Stimulated activated CD8-positive, alpha-beta memory T cell treated with anti-CD3 and anti-CD28 coated beads, Interleukin-15, amount 100 ng/mL, for 4 hours (primary cell): ENCODE data around the gene ZMIZ1.
"Not testable (repeated sequence)": the region's sequence is repeated elsewhere in the genome, so short reads cannot be mapped to it uniquely, and the experiment has no call there.

Source experiments
- DNase-seq, 2 donors: peaks; one replicate each; pipeline ENCODE4 v3.0.0-alpha.2; 2020; ENCODE audit warnings: low read depth in 2 of 2

The ZMIZ1 gene

GRCh38 chr10:79324032-79324695, 255.4 kb downstream of the ZMIZ1 start:
- DNase-seq, result no peak

GRCh38 chr10:79326361-79327089, 257.8 kb downstream of the ZMIZ1 start:
- DNase-seq, result no peak

- DNase-seq, result no peak
These were observed 258.3 kb downstream of the ZMIZ1 start for GRCh38 chr10:79327090-79327457.

GRCh38 chr10:79328147-79328701, 259.5 kb downstream of the ZMIZ1 start:
- no peak for DNase-seq

- DNase-seq, result no peak
These were observed 260.2 kb downstream of the ZMIZ1 start for GRCh38 chr10:79328737-79329504.

- no peak for DNase-seq
These were observed 260.8 kb downstream of the ZMIZ1 start for GRCh38 chr10:79329529-79329928.

DNA sequence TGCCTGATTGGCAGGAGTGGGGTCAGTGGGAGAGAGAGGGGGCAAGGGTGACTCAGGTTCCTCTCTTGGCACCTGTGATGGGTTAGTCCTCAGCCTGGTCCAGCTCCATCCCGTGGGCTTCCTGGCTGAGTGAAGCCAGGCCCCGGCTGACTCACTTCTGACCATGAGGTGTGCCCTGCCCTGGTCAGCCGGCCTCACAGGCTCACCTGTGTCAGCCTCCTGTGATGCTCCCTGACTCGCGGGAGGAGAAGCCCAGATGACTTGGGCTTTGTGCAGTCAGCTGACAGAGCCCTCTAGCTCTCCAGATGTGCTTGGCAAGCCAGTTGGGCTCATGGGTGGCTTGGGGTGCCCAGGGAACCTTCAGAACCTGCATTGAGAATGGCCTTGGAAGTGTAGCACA, 262.5 kb downstream of the ZMIZ1 start:
- DNase-seq, result no peak

- DNase-seq, result peak; percentile 51 to 68
These were observed 262.9 kb downstream of the ZMIZ1 start for GRCh38 chr10:79331709-79332108.

DNA sequence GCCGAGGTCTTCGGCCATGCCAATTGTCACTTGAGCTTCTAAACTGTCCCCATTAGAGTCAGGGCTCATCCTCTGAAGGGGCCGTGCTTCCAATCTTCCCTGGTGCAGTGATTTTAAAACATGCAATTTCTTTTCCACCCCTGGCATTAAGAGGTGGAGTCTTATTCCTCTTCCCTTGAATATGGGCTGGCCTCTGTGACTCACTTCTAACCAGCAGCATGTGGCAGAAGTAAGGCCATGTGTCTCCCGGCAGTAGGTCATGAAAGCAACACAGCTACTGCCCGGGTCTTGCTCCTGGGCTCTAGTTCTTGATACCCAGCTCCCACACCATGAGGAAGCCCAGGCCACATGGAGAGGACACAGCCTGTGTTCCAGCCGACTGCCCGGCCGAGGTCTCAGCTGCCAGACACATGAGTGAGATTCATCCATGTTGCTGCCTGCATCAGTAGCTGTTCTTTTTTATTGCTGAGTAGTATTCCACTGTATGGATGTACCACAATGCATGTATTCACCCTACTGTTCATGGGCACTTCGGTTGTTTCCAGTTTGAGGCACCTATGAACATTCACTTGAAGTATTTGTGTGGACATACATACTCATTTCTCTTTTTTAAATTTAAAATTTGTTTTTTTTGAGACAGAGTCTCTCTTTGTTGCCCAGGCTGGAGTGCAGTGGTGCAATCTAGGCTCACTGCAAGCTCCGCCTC, 264.0 kb downstream of the ZMIZ1 start:
- DNase-seq, result not testable (repeated sequence)

DNA sequence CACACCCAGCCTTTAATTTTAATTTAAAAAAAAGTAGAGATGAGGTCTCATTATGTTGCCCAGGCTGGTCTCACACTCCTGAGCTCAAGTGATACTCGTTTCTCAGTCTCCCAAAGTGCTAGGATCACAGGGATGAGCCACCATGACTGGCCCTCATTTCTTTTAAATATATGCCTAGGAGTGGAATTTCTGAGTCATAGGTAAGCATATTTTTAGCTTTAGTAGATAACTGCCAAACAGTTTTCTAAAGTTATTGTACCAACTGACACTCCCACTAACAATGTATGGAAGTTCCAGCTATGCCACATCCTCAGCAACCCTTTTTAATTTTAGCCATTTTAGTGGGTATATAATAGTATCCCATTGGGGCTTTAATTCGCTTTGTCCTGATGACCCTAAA, 264.7 kb downstream of the ZMIZ1 start:
- DNase-seq, result no peak

DNA sequence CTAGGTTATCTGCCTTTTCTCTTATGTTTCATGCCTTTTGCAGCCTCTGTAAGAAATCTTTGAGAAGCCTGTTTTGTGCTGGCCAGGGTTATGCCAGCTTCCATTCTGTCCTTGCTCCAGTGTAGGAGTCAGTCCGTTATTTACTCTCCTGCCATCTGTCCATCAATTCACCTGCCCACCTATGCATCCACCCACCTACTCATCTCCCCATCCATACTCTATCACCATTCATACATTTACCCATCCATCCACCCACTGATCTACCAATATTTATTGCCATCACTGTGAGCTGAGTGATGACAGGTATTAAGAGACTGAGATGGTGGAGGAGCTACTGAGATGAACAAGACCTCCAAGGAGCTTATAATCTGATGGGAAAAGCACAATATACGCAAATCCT, 265.8 kb downstream of the ZMIZ1 start:
- DNase-seq, result no peak

- no peak for DNase-seq
These were observed 266.3 kb downstream of the ZMIZ1 start for GRCh38 chr10:79335094-79335469.

- no peak for DNase-seq
These were observed 266.9 kb downstream of the ZMIZ1 start for GRCh38 chr10:79335470-79336235.

DNA sequence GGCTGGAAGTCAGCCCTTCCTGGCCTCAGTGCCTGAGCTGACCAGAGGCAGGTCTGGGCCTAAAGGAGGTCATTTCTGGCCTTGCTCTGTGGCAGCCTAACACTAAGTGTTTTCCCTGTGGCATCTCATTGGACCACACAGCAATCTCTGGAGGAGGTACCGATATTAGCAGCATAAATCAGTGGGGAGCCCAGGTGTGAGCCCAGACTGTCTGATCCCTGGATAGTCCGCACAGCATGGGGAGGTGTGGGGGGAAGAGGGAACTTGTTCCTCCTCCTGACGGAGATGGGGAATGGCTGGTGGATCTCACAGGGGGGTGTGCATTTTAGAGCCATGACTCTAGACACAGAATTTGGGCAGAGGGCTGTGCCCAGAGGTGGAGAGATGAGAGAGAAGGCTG, 267.5 kb downstream of the ZMIZ1 start:
- no peak for DNase-seq

DNA sequence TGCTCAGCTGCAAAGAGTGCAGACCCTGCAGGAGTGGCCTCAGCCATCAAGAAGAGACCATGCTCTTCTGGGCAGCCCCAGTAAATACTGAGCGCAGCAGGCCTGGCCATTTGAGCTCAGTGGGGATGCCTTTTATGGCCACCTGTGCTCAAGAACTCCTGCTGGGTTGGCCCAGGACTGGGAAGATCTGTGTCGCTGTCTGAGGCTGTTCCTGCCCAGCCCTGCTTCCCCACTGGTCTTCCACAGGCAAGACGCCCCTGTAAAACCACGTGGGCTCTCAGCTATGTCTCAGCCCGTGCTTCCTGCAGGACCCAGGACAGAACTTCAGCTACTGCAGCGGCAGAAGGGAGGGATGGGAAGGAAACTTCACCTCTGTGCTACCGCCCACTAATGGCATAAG, 268.0 kb downstream of the ZMIZ1 start:
- DNase-seq, result no peak

- DNase-seq, result not testable (repeated sequence)
These were observed 269.2 kb downstream of the ZMIZ1 start for GRCh38 chr10:79337783-79338469.

DNA sequence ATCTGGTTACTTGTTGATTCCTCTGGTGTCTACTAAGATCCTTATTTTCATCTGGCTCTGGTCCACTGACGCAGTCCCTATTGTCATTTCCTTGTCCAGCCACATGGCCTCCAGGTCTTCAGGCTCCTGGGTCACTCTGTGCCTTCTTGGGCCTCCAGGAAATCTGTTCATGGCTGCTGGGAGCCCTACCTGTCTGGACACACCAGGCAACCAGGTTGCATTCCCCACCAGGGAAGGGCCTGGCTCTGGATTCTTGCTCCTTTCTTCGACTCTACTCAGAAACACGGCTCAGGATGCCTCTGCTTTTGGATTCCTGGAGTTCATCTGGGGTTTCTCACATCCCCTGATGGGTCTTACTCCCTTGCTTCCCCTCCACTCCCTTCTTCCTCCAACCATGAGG, 270.5 kb downstream of the ZMIZ1 start:
- DNase-seq, result no peak

DNA sequence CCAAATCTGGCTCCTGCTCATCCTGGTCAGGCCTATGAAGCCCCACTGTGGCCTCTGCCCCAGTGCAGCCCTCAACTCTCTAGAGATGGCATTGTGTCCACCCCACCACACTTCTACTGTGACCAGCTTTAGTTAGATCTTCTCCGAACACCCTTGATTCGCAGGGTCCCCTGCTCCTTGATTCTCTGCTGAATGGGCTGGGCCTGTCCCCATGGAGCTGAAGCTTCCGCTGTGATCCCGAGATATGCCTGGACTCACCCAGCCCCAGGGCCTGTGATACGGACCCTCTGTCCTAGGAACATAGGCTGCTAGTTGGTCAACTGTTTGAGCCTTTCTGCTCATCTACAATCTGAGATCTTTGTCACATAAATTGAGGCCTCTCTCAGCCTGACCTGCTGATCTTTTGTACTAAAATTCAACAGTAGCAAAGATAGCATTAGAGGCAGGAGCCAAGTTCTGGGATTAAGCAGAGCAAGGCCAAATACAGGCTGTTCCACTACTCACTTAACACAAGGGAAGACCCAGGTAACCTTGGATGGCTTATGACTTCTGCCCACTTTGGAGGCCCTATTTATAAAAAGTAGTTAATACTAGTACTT, 272.0 kb downstream of the ZMIZ1 start:
- DNase-seq, result no peak

DNA sequence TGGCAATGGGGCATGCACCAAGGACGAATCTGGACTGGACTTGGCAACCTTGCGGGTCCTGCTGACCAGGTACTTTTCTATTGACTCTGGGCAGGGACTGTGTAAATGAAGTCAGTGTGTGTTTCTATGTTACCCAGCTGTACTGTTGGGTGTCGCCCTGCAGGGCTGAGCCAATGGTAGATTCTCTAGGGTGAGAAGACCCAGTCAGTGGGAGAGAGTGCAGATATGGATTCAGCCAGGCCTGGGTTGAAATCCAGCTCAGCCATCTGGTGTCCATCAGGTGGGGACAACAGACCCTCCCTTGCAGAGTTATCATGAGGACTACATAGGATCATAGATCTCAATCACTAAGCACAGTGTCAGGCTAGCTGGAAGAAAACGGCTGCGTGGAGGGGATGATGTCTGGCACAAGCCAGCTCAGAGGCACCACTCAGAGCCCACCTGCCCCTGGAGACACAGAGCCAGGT, 273.6 kb downstream of the ZMIZ1 start:
- DNase-seq, result no peak
